HG02678 (cell line): ENCODE measurements around the gene MAP4K2.

Experiments used
- ATAC-seq: cut with Tn5 transposase; IDR thresholded peaks from one replicate; pipeline ENCODE4 v1.9.1; 2021; ENCODE audit warnings: mild to moderate bottlenecking, moderate library complexity; ENCODE audit not compliant: unreplicated experiment

MAP4K2 gene

GRCh38 chr11:64771861-64772260 lies 31.2 kb downstream of the MAP4K2 start:
- ATAC-seq, result no peak

GRCh38 chr11:64770120-64770519 lies 32.9 kb downstream of the MAP4K2 start:
- ATAC-seq, result no peak

- ATAC-seq, result no peak
Measured at GRCh38 chr11:64769283-64769682, 33.7 kb downstream of the MAP4K2 start.

DNA sequence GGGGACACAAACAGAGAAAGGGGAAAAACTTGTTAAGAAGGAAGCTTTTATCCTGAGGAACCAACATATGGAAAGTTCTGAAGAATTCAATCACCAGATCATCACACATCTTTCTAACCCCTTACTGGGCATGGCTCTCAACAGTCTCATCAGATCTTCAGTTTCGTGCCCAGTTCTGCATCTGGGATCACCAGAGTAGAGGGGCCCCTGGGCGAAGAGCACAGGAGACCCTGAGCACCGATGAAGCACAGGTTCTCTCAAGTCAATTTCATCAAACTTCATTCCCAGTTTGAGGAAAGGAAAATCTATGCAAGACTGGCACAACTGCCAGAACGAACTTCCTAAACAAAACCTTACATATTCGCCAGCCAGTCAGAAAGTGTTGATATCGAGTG lies 34.7 kb downstream of the MAP4K2 start:
- ATAC-seq, result no peak

DNA sequence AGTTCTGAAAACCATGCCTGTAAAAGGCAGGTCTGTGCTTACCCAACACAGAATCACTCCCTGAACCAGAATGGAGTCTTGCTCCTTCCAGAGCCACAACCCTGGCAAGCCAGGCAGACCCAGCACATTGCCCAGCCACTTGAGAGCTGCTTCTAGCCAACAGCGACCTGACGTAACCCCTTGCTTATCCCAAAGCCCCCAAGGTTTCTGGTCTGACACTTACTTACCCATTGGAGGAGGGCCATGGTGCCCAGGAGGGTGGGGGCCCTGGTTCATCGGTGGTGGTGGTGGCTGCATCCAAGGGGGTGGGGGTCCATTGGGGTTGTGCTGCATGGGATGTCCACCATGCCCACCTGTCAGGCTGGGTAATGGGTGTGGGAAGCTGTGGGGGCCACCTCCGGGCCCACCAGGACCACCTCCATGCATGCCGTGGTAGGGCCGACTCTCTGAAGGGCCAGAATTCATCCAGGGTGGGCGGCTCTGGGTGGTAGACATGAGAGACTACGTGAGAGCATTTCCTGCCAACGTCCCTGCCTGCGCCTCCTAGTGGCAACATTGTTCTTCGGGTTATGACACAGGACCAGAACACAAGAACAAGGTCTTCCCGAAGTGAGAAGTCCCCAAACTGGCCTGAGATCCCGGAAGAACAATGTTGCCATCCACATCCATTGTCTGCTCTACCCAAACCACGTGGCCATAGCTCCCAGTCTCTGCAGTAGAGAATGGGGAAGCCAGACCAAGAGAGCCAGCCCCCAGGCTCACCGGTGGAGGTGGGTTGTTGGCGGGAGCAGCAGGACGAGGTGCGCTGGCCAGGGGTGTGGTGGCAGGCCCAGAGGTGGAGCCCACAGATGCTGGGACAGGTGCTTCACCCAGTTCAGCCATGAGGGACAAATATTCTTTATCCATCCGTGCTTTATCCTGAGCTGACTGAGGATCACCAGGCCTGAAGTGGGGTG lies 35.4 kb downstream of the MAP4K2 start:
- no peak for ATAC-seq

- no peak for ATAC-seq
Measured at GRCh38 chr11:64766881-64767280, 36.1 kb downstream of the MAP4K2 start.

- no peak for ATAC-seq
Measured at GRCh38 chr11:64765851-64766665, 37.0 kb downstream of the MAP4K2 start.

GRCh38 chr11:64765291-64765850 lies 37.6 kb downstream of the MAP4K2 start:
- no peak for ATAC-seq

DNA sequence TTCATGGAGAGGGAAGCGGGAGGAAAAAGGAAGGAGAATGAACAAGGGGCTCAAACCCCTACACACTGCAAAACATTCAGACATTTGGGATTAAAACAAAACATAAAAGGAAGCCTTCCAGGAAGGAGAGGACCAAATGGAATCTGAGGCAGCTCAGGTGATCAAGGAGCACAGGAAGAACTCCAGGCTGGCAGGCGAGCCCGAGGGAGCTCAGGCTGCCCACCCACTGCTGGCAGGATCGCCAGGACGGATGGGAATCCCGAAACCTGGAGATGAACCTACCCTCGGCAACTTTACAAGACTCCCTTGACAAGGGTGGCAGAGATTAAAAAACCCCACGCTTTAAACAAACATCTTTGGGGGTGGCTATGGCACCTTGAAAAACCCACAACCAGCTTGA lies 38.3 kb downstream of the MAP4K2 start:
- ATAC-seq, result no peak

DNA sequence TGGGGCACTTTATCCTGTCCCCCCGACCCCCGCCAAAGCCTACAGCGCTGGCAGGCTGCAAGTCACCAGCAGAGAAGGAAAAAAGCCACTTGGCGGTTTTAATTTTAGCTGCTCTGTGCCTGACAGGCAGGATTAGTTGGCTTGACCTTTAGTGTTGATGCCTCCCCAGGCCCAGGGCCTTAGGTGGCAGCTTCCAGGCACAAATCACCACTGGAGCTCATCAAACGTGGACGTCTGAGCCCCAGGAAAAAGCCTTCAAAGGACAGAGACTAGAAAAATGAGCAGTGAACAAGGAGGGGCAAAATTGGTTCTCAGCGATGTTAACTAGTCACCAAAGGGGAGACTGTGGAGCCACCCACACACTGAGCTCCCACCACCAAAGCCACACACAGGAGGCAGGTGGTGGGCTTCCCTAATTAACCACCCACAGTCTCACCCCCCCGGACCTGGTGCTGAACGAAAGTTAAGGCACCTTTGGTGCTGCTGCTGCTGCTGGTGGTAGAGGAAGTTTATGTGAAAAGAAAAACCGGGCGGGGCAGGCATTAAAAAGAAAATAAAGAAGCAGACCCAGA lies 38.9 kb downstream of the MAP4K2 start:
- no peak for ATAC-seq

DNA sequence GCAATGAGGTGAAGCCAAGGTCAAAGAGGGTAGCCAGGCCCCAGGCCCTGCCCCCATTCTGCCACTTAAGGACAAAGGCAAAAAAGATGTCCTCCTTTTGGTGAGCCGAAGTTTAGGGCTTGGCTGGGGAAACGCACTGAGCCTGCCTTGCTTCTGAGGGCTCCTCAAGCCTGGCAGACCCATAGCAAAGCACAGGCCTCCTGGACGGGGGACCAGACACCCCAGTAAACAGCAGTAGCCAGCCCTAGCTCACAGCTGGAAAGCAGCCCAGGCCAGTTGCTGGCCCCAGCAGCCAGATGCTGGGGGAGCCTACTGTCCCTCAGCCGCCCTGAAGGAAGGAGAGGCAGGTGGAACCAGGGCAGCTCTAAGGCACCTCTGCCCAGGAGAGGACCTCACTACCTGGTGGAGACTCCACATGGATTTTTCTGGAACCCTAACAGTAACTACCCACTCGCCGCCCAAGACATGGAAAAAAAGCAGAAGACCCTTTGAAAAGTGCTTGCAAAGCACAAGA lies 39.4 kb downstream of the MAP4K2 start:
- no peak for ATAC-seq

DNA sequence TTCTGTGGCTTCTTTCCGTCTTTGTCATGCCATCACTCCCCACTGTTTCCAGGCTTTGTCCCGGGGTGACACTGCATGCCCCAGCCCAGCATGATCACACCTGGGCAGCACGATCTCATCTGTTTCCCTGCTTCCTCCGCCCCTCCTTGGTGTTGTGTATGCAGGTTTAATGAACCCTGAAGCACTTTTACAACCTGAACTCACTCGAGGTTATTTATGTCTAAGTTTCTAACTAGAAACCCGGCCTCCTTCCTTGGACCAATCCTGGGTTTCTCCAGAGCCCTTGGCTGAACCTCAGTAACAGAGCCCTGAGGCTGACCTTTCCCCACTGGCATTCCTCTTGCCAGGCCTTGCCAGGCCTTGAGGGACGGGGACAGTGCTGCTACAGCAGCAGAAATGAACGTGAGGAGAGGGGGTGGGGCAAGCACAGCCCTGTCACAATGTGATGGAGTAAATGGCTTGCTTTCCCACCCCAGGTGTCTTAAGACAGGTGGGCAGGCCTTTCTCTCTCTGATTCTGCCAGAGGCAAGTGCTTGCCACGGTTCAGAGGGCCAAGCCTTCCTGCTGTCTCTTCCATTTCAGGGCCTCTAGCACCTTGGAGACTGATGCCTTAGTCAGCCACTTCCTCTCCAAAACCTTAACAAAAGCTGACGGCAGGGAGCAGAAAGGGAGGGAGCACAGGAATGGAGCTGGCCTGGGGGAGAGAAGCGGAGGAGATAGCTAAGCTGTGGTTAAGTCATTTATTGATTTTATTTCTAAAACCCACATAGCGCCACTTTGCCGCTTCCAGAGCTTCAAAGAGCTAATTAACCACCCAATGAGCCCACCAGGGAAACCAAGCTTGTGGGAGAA lies 40.1 kb downstream of the MAP4K2 start:
- ATAC-seq, result no peak

- no peak for ATAC-seq
Measured at GRCh38 chr11:64762277-64762673, 40.7 kb downstream of the MAP4K2 start.

GRCh38 chr11:64760759-64761420 lies 42.1 kb downstream of the MAP4K2 start:
- no peak for ATAC-seq

- ATAC-seq, result no peak
Measured at GRCh38 chr11:64759722-64760719, 43.0 kb downstream of the MAP4K2 start, which contains the start of gene PYGM. PYGM (minus strand) TSS chr11:64759974; CDS start chr11:64759898, 76 bp downstream.

DNA sequence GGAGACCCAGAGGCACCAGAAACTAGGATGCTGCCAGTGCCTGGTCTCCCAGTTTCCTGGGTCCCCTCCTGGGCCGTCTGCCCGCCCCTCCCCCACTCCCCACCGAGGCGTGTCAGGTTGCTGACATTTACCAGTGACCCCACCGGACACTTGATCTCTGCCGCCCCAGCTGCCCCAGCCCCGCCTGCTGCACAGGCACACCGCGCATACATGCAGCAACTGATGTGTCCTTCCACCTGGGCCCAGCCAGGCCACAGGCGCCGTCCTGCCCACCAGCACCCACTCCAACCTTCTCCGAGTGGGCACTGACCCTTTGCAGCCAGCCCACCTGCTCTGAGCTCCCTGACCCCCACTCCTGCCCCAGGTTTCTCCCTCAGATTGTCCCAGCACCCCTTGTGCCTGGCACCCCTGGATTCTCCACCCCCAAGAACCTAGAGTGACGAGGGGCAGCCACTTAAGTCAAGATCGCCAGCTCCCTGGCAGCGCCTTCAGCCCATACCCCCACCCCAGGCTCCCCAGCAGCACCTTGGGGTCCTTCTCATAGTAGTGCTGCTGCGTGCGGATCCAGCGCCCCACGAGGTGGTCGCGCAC lies 43.8 kb downstream of the MAP4K2 start:
- ATAC-seq, result no peak

GRCh38 chr11:64758330-64759079 lies 44.5 kb downstream of the MAP4K2 start:
- no peak for ATAC-seq
